NOMO-1 treated with DMSO at 0.1 percent for 48 hours (cell line): ENCODE measurements around the gene ATP2B3.

Experiments used
- DNase-seq: peaks from one replicate; lab custom pipeline; 2025; ENCODE audit not compliant: unreplicated experiment; lab: John Stamatoyannopoulos, UW

The ATP2B3 gene

DNA sequence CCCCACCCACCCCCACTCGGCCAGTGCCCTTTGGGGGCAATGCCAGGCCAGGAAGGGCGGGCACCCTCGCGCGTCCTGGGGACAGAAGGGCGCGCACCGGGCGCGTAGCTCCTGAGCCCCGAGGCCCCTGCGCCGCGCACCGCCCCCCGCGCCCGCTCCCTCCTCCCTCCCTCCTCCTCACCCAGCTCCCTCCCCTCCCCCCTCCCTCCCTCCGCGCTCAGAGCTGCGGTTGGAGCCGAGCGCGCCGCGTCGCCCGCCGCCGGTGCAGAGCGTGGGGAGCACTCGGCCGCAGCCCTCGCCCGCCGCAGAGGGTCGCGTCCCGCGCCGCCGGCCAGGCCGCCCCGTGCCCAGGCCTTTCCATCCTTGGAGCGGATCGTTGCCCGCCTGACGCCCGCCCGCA lies at the start of gene ATP2B3:
TSS of gene ATP2B3 (plus strand) at position 220 of the 400 bp plus-strand sequence. CDS start 18,606 bp downstream, outside the sequence.
- no peak for DNase-seq

DNA sequence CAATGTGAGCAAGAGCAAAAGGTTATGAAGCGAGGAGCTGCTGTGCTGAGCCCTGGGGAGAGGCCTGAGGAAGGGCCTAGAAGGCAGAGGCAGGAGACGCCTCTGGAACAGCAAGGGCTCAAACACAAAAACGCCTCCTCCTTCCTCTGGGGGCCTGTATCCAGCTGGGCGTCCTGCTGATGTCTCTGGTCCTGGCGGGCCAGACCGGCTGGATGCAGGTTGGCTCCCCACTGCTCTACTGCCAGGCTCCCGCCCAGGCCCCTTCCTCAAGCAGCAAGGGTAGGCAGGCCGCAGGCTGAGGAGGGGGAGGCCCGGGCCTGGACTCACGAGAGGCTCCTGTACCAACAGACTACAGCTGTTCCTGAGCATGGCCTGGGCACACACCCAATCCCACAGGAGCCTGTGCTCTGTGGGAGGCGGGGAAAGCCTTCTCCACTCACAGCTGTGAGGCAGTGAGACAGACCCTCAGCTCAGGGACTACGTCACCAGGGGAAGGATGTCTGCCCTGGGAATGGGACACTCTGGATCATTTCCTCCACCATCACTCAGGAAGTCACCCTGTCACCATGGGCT lies 49.3 kb upstream of the ATP2B3 start:
- no peak for DNase-seq

GRCh38 chrX:153469811-153470410 lies 47.5 kb upstream of the ATP2B3 start:
- peak; percentile 30 for DNase-seq

DNA sequence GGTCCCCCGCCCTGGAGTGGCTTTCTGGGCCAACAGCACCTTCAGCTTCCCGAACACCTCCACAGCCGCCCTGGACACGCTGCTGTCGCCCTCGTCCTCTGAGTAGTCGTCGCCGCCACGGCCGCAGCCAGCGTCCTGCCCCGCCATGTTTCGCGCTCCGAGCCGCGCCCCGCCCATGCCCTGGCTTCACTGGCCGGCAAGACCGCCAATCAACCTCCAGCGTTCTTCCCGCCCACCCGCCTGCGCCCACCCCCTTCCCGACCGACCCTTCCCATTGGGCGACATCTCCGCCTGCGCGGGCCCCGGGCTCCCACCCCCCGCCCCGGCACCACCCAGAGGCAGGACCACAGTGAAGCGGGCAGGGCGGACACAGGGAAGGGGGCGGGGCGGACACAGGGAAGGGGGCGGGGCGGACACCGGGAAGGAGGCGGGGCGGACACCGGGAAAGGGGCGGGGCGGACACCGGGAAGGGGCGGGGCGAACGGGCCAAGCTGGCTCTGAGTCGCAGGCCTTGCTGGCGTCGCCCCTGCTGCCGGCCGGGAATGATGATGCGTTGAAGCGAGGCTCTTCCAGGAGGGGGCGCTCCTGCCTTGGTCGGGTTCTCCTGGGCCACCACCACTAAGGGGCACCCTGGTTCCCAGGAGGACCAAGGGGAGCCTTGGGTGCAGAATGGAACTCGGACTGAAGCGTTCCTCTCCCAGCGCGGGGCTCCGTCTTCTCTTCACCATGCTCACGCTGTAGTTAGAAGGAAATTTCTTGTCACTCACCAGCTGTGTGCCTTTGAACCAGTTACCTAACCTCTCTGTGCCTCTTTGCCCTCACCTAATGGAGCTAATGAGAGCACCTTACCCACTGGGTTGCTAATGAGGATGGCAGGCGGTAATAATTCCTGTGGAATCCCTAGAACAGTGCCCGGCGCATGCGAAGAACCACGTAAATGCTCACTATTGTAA lies 46.8 kb upstream of the ATP2B3 start, which contains the start of gene HAUS7:
TSS of gene HAUS7 (minus strand) at position 166 of the 953 bp plus-strand sequence. CDS start at position 147, 19 bp downstream.
- peak; percentile 81 for DNase-seq

- no peak for DNase-seq
Measured at GRCh38 chrX:153471663-153472280, 45.7 kb upstream of the ATP2B3 start.

GRCh38 chrX:153473126-153473525 lies 44.3 kb upstream of the ATP2B3 start:
- DNase-seq, result no peak

- no peak for DNase-seq
Measured at GRCh38 chrX:153474266-153474665, 43.2 kb upstream of the ATP2B3 start.

GRCh38 chrX:153474718-153475117 lies 42.7 kb upstream of the ATP2B3 start:
- no peak for DNase-seq

DNA sequence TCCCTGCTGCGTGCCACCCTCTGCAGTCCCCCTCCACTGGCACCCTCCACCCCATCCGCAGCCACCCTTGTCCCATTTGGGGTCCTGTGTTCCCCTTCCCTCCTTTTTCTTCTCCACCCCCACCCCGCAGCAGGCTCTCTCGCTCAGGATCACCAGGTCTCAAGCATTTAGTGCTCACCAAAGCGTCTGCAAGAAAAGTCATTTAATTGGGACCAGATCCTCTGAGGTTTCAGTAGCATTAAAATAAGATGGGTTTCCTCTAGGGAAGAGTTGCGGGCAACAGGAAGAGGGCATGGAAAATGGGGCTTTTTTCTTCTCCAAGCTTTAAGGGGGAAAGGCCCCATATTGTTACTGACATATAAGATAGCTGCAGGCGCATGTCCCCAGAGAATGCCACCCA lies 42.2 kb upstream of the ATP2B3 start:
- DNase-seq, result no peak

DNA sequence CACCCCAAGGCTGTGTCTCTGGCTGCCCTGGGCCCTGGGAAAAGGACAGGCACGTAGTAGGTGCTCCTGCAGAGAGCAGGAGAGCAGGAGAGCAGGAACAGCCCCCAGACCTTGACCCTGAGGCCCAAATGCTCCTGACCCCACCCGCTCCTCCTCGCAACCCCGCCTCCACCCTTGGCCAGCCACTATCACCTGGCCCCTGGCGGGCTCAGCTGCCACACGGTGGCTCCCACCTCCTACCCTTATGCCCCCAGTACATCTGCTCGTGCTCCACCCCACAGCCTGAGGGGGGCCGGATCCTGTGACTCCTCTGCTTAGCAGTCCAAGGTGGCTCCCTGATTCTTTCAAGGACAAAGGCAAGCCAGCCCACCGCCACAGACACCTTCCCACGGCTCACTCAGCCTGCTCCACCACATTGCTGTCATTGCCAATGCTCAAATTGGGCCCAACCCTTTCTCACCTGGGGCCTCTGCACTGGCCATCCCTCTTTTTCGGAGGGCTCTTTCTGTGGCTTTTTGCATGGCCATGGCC lies 41.6 kb upstream of the ATP2B3 start:
- no peak for DNase-seq

- no peak for DNase-seq
Measured at GRCh38 chrX:153476666-153477363, 40.6 kb upstream of the ATP2B3 start.

GRCh38 chrX:153477364-153477857 lies 40.0 kb upstream of the ATP2B3 start:
- DNase-seq, result no peak

- DNase-seq, result no peak
Measured at GRCh38 chrX:153477901-153478300, 39.5 kb upstream of the ATP2B3 start.

GRCh38 chrX:153478746-153479145 lies 38.7 kb upstream of the ATP2B3 start:
- no peak for DNase-seq

DNA sequence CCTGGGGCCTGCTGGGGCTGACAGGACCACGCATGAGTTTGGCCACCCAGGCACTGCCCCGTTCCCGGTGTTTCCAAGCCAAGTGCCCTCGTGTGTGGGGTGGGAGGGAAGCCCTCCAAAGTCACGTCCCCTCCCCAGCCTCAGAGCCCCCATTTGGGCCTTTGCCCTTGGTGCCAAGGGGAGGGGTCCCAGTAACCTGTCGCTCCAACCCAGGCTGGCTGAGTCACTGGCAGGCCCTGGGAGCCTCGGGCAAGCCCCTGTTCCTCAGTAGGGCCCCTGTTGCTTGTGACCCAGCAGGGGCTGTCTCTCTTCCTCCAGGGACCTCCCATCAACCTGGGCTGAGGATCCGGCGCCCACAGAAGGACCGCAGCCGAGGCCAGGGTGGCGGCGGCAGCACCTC lies 36.4 kb upstream of the ATP2B3 start:
- DNase-seq, result no peak

DNA sequence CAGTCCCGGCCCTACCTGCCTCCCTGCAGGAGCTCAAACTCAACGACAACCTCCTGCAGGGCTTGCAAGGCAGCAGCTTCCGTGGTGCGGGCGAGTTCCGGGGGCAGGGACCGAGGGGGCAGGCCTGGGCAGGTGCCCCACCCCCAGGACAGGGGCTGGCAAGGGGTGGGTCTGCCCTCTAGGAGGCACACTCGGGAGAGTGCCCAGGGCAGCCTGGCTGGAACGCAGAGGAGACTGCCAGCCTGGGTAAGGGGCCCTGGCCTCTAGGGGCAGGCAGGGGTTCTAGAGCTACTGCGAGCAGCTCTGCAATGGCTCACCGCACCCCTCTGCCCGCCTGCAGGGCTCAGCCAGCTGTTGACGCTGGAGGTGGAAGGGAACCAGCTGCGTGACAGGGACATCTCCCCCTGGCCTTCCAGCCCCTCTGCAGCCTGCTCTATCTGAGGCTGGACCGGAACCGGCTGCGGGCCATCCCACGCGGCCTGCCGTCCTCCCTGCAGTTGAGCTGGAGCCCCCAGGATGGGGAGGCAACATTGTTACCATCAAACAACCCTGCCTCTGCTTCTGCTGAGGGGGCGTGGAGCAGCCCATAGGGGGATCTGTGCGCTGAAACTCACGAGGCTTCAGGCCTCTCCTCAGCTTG lies 34.9 kb upstream of the ATP2B3 start:
- DNase-seq, result no peak

GRCh38 chrX:153485396-153486080 lies 31.9 kb upstream of the ATP2B3 start:
- no peak for DNase-seq

GRCh38 chrX:153486171-153486570 lies 31.3 kb upstream of the ATP2B3 start:
- no peak for DNase-seq

DNA sequence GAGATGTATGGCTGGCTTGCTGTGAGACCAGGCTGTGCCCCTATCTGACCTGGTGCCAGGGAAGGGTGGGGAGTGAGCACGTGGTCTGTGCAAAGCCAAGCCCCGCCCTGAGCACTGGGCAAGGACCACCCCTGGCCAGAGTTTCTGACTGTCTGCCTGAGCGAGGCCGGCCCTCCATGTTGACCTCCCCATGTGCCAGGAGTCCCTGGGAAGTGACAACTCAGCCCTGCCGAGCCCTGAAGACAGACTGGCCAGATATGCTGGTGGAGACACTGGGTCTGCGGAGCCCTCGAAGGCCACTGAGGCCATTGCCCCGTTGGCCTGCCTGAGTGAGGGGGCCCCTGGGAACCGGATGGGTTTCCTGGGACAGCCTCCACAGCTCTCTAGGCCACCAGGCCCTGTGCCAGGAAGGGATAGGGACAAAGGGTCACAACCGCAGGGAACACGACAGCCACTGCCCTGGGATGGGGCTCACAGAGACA lies 29.8 kb upstream of the ATP2B3 start:
- no peak for DNase-seq
